ENCODE measurements around the gene HDHD2. TPM values are rescaled to one million over a fixed set of nuclear protein-coding genes. Genes with fewer than 3 reads are reported as not detected.

Gene HDHD2
- total and polyA plus RNA-seq, 2 of the 13 experiments (the other 11 are each of a cell fraction or from before 2014, with no cell fraction given): 10.2 to 34.7 TPM

- TF ChIP-seq ZNF383 (CRISPR knock-in tag; IDR thresholded peaks at IDR 0.05; ENCODE audit: borderline replicate concordance): peak; percentile 53; the same call in 1 of the 2 replicates
- TF ChIP-seq ZNF34 (CRISPR knock-in tag; IDR thresholded peaks at IDR 0.05; ENCODE audit: borderline replicate concordance): 0 out of 2 replicates have a peak, but pooled peaks have one; percentile 46
- TF ChIP-seq STAT6 (CRISPR knock-in tag; IDR thresholded peaks at IDR 0.05; ENCODE audit: borderline replicate concordance): no peak
- peak; percentile 75; the same call in 1 of the 2 replicates for TF ChIP-seq ZBTB46 (CRISPR knock-in tag; IDR thresholded peaks at IDR 0.05; ENCODE audit: borderline replicate concordance)
- TF ChIP-seq ZNF556 (CRISPR knock-in tag; IDR thresholded peaks at IDR 0.05; ENCODE audit: borderline replicate concordance): 0 out of 2 replicates have a peak, but pooled peaks have one; percentile 58
- TF ChIP-seq JUN (CRISPR knock-in tag; IDR thresholded peaks at IDR 0.05): 0 out of 2 replicates have a peak, but pooled peaks have one; percentile 15
- TF ChIP-seq ARNTL (CRISPR knock-in tag; IDR thresholded peaks at IDR 0.05): 0 out of 2 replicates have a peak, but pooled peaks have one; percentile 34
- no peak for TF ChIP-seq ATF7 (IDR thresholded peaks at IDR 0.05)
- 0 out of 2 replicates have a peak, but pooled peaks have one; percentile 35 for TF ChIP-seq ATF7 (CRISPR knock-in tag; IDR thresholded peaks at IDR 0.05)
- TF ChIP-seq TGIF2 (CRISPR knock-in tag; IDR thresholded peaks at IDR 0.05): no peak
- TF ChIP-seq GTF3A (CRISPR knock-in tag; conservative IDR thresholded peaks at IDR 0.05): 0 out of 2 replicates have a peak, but pooled peaks have one; percentile 41
- peak; percentile 17; the same call in 1 of the 2 replicates for TF ChIP-seq PAXIP1 (CRISPR knock-in tag; conservative IDR thresholded peaks at IDR 0.05)
- TF ChIP-seq ZC3H13 (CRISPR knock-in tag; IDR thresholded peaks at IDR 0.05): no peak
- TF ChIP-seq SP4 (CRISPR knock-in tag; IDR thresholded peaks at IDR 0.05): 0 out of 2 replicates have a peak, but pooled peaks have one; percentile 31
- 0 out of 2 replicates have a peak, but pooled peaks have one; percentile 9 for TF ChIP-seq SMAD1 (CRISPR knock-in tag; IDR thresholded peaks at IDR 0.05; ENCODE audit: borderline replicate concordance, low read depth)
- TF ChIP-seq AKAP8 (CRISPR knock-in tag; IDR thresholded peaks at IDR 0.05): no peak
Measured at GRCh38 chr18:47149457-47150028, 757 bp downstream of the HDHD2 start (continued).
